Lower leg skin (tissue), 3 donors: ENCODE results near the gene APOLD1.

Experiments used
- POLR2A ChIP-seq, 2 donors: fragments of 450-650 bp; IDR thresholded peaks; one replicate each; pipeline ENCODE4 v1.6.1; 2016 to 2017; ENCODE audit warnings: antibody characterized with exemption in 2 of 2, mild to moderate bottlenecking in 1 of 2, moderate library complexity in 1 of 2
- TF ChIP-seq, protein P1 (sequence below), 3 donors: fragments of 450-650 bp; IDR thresholded peaks; one replicate each; pipeline ENCODE4 v1.5.1; 2016; ENCODE audit warnings: antibody characterized with exemption in 3 of 3, mild to moderate bottlenecking in 3 of 3, moderate library complexity in 2 of 3

DNA sequence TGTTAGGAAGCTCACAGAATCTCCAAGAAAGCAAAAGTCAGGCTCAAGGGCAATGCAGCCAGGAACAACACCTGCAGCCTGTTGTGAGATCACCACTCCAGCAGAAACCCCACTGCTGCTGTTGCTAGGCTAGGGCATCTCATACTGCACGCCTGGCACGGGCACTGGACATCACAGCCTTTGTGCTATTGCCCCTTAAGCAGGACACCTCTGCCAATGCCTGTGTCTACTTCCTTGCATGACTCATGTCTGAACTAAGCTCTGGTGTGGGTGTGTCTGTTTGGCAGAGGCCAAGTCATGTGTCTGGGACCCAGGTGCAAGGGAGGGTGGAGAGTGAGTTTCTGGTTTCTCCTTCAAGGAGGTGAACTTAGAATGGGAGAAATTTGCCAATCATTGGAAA is 17.7 kb downstream of the APOLD1 start:
- TF ChIP-seq POLR2A (IDR thresholded peaks at IDR 0.05), result no peak
- TF ChIP-seq, protein P1, sequence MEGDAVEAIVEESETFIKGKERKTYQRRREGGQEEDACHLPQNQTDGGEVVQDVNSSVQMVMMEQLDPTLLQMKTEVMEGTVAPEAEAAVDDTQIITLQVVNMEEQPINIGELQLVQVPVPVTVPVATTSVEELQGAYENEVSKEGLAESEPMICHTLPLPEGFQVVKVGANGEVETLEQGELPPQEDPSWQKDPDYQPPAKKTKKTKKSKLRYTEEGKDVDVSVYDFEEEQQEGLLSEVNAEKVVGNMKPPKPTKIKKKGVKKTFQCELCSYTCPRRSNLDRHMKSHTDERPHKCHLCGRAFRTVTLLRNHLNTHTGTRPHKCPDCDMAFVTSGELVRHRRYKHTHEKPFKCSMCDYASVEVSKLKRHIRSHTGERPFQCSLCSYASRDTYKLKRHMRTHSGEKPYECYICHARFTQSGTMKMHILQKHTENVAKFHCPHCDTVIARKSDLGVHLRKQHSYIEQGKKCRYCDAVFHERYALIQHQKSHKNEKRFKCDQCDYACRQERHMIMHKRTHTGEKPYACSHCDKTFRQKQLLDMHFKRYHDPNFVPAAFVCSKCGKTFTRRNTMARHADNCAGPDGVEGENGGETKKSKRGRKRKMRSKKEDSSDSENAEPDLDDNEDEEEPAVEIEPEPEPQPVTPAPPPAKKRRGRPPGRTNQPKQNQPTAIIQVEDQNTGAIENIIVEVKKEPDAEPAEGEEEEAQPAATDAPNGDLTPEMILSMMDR (IDR thresholded peaks at IDR 0.05), result no peak
